ENCODE data around the gene VKORC1.
A peak's percentile ranks its signal among the peaks of the same experiment; 100 is the strongest.

Gene VKORC1

GRCh38 chr16:31077592-31078396 is 16.8 kb downstream of the VKORC1 start:
- Histone ChIP-seq H3K9ac (ENCODE audit: low read depth, low read length) (no peak overlapping the region), H3K4me1 (ENCODE audit: control insufficient read depth, insufficient read depth, low read length) (peaks cover 7% of the 10 kb centered on the region), H3K36me3 (ENCODE audit: insufficient read depth, low read length) (peaks cover 52% of the 10 kb centered on the region), H3K4me2 (ENCODE audit: low read length) (no peak overlapping the region), H3K4me3 (ENCODE audit: low read length) (no peak overlapping the region), H3K9me3 (replicated peaks; ENCODE audit: low read length) (no peaks in the 10 kb centered on the region), H3K27me3 (ENCODE audit: control insufficient read depth, insufficient read depth, low read length) (no peaks in the 10 kb centered on the region)

DNA sequence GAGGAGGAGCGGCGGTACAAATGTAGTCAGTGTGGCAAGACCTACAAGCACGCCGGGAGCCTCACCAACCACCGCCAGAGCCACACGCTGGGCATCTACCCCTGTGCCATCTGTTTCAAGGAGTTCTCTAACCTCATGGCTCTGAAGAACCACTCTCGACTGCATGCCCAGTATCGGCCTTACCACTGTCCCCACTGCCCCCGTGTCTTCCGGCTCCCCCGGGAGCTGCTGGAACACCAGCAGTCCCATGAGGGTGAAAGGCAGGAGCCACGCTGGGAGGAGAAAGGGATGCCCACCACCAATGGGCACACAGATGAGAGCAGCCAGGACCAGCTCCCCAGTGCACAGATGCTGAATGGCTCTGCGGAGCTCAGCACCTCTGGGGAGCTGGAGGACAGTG is 17.6 kb downstream of the VKORC1 start:
- Histone ChIP-seq H3K36me3 (ENCODE audit: insufficient read depth, low read length) (peaks cover 49% of the 10 kb centered on the region), H3K27me3 (ENCODE audit: control insufficient read depth, insufficient read depth, low read length) (no peaks in the 10 kb centered on the region), H3K4me2 (ENCODE audit: low read length) (no peak overlapping the region), H3K4me3 (ENCODE audit: low read length) (no peak overlapping the region), H3K9me3 (replicated peaks; ENCODE audit: low read length) (no peaks in the 10 kb centered on the region), H3K4me1 (ENCODE audit: control insufficient read depth, insufficient read depth, low read length) (peaks cover 8% of the 10 kb centered on the region), H3K9ac (ENCODE audit: low read depth, low read length) (no peak overlapping the region)

DNA sequence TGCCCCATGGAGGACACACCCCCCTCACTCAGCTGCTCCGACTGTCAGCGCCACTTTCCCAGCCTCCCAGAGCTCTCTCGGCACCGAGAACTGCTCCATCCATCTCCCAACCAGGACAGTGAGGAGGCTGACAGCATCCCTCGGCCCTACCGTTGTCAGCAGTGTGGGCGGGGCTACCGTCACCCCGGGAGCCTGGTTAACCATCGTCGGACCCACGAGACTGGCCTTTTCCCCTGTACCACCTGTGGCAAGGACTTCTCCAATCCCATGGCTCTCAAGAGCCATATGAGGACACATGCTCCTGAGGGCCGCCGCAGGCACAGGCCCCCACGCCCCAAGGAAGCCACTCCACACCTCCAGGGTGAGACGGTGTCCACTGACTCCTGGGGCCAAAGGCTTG is 18.3 kb downstream of the VKORC1 start:
- Histone ChIP-seq H3K4me3 (ENCODE audit: low read length) (no peak overlapping the region), H3K4me1 (ENCODE audit: control insufficient read depth, insufficient read depth, low read length) (peaks cover 14% of the 10 kb centered on the region), H3K4me2 (ENCODE audit: low read length) (no peak overlapping the region), H3K9ac (ENCODE audit: low read depth, low read length) (no peak overlapping the region), H3K9me3 (replicated peaks; ENCODE audit: low read length) (no peaks in the 10 kb centered on the region), H3K27me3 (ENCODE audit: control insufficient read depth, insufficient read depth, low read length) (no peaks in the 10 kb centered on the region), H3K36me3 (ENCODE audit: insufficient read depth, low read length) (peaks cover 46% of the 10 kb centered on the region)

DNA sequence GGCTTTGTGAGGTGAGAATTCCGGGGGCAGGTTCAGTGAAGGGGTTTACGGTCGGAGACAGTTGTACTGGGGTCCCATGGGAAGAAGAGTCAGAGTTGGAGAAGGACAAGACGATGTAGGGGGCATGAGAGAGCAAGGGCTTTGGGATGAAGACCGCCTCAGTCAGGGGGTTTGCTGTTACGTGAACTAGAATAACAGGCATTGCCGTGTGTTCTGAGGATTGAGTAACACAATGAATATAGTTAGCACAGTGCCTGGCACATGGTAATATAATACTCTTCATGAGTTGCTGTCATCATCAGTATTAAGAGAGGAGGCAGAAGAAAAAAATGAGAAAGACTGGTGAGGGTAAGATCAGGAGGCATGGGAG is 19.8 kb downstream of the VKORC1 start:
- Histone ChIP-seq H3K4me2 (ENCODE audit: low read length) (peak overlapping the region; percentile 85), H3K9ac (ENCODE audit: low read depth, low read length) (peak overlapping the region; percentile 96), H3K4me1 (ENCODE audit: control insufficient read depth, insufficient read depth, low read length) (peaks cover 16% of the 10 kb centered on the region), H3K9me3 (replicated peaks; ENCODE audit: low read length) (no peaks in the 10 kb centered on the region), H3K4me3 (ENCODE audit: low read length) (peak overlapping the region; percentile 97), H3K36me3 (ENCODE audit: insufficient read depth, low read length) (peaks cover 31% of the 10 kb centered on the region), H3K27me3 (ENCODE audit: control insufficient read depth, insufficient read depth, low read length) (no peaks in the 10 kb centered on the region)

- Histone ChIP-seq H3K4me3 (ENCODE audit: low read length) (peak within 1 kb of the TSS; percentile 97), H3K9me3 (replicated peaks; ENCODE audit: low read length) (no peaks in the 10 kb centered on the region), H3K4me1 (ENCODE audit: control insufficient read depth, insufficient read depth, low read length) (peaks cover 16% of the 10 kb centered on the region), H3K9ac (ENCODE audit: low read depth, low read length) (peak within 1 kb of the TSS; percentile 96), H3K4me2 (ENCODE audit: low read length) (peak within 1 kb of the TSS; percentile 87), H3K36me3 (ENCODE audit: insufficient read depth, low read length) (peaks cover 28% of the 10 kb centered on the region), H3K27me3 (ENCODE audit: control insufficient read depth, insufficient read depth, low read length) (no peaks in the 10 kb centered on the region)
Observed at GRCh38 chr16:31073970-31074813, 20.4 kb downstream of the VKORC1 start, which contains the start of the genes ZNF646 and ZNF668. Gene ZNF646 (plus strand): TSS chr16:31074422. CDS start chr16:31076325, 1,903 bp downstream. Gene ZNF668 (minus strand): TSS chr16:31074240. CDS start chr16:31064459, 9,781 bp downstream.

- H3K4me2 ChIP-seq (ENCODE audit: low read length) = peak overlapping the region; percentile 87
- no peaks in the 10 kb centered on the region for H3K27me3 ChIP-seq (ENCODE audit: control insufficient read depth, insufficient read depth, low read length)
- H3K36me3 ChIP-seq (ENCODE audit: insufficient read depth, low read length) = peaks cover 20% of the 10 kb centered on the region
- peak overlapping the region; percentile 97 for H3K4me3 ChIP-seq (ENCODE audit: low read length)
- H3K9me3 ChIP-seq (replicated peaks; ENCODE audit: low read length) = no peaks in the 10 kb centered on the region
- H3K9ac ChIP-seq (ENCODE audit: low read depth, low read length) = peak overlapping the region; percentile 96
- H3K4me1 ChIP-seq (ENCODE audit: control insufficient read depth, insufficient read depth, low read length) = peaks cover 16% of the 10 kb centered on the region
Observed at GRCh38 chr16:31073142-31073969, 21.2 kb downstream of the VKORC1 start.

GRCh38 chr16:31072540-31073141 is 22.0 kb downstream of the VKORC1 start:
- Histone ChIP-seq H3K4me2 (ENCODE audit: low read length) (peak overlapping the region; percentile 87), H3K36me3 (ENCODE audit: insufficient read depth, low read length) (peaks cover 13% of the 10 kb centered on the region), H3K4me1 (ENCODE audit: control insufficient read depth, insufficient read depth, low read length) (peaks cover 16% of the 10 kb centered on the region), H3K9ac (ENCODE audit: low read depth, low read length) (peak overlapping the region; percentile 96), H3K4me3 (ENCODE audit: low read length) (peak overlapping the region; percentile 97), H3K9me3 (replicated peaks; ENCODE audit: low read length) (no peaks in the 10 kb centered on the region), H3K27me3 (ENCODE audit: control insufficient read depth, insufficient read depth, low read length) (no peaks in the 10 kb centered on the region)

GRCh38 chr16:31071861-31072260 is 22.7 kb downstream of the VKORC1 start:
- Histone ChIP-seq H3K27me3 (ENCODE audit: control insufficient read depth, insufficient read depth, low read length) (no peaks in the 10 kb centered on the region), H3K4me3 (ENCODE audit: low read length) (peak overlapping the region; percentile 97), H3K4me1 (ENCODE audit: control insufficient read depth, insufficient read depth, low read length) (peaks cover 16% of the 10 kb centered on the region), H3K4me2 (ENCODE audit: low read length) (peak overlapping the region; percentile 87), H3K9ac (ENCODE audit: low read depth, low read length) (peak overlapping the region; percentile 96), H3K36me3 (ENCODE audit: insufficient read depth, low read length) (peaks cover 5% of the 10 kb centered on the region), H3K9me3 (replicated peaks; ENCODE audit: low read length) (no peaks in the 10 kb centered on the region)

- peaks cover 15% of the 10 kb centered on the region for H3K36me3 ChIP-seq (ENCODE audit: insufficient read depth, low read length)
- H3K4me2 ChIP-seq (ENCODE audit: low read length) = no peak overlapping the region
- H3K4me1 ChIP-seq (ENCODE audit: control insufficient read depth, insufficient read depth, low read length) = peaks cover 44% of the 10 kb centered on the region
Observed at GRCh38 chr16:31067342-31067741, 27.3 kb downstream of the VKORC1 start.

GRCh38 chr16:31064882-31065461 is 29.6 kb downstream of the VKORC1 start:
- Histone ChIP-seq H3K36me3 (ENCODE audit: insufficient read depth, low read length) (peaks cover 38% of the 10 kb centered on the region), H3K9ac (ENCODE audit: low read depth, low read length) (peak overlapping the region; percentile 84), H3K4me3 (ENCODE audit: low read length) (peak overlapping the region; percentile 56), H3K4me2 (ENCODE audit: low read length) (peak overlapping the region; percentile 75), H3K9me3 (replicated peaks; ENCODE audit: low read length) (no peaks in the 10 kb centered on the region), H3K27me3 (ENCODE audit: control insufficient read depth, insufficient read depth, low read length) (no peaks in the 10 kb centered on the region), H3K4me1 (ENCODE audit: control insufficient read depth, insufficient read depth, low read length) (peaks cover 31% of the 10 kb centered on the region)

More at GRCh38 chr16:31067342-31067741, 27.3 kb downstream of the VKORC1 start:
- Histone ChIP-seq H3K9me3 (replicated peaks; ENCODE audit: low read length) (no peaks in the 10 kb centered on the region), H3K9ac (ENCODE audit: low read depth, low read length) (no peak overlapping the region), H3K4me3 (ENCODE audit: low read length) (no peak overlapping the region), H3K27me3 (ENCODE audit: control insufficient read depth, insufficient read depth, low read length) (no peaks in the 10 kb centered on the region)
